Fibroblast of skin of right biceps (primary cell): ENCODE data around the gene RHBDF2.
A peak's percentile ranks its signal among the peaks of the same experiment; 100 is the strongest.

ENCODE experiments used
- DNase-seq: peaks from one replicate; pipeline ENCODE4 v3.0.0-alpha.2; 2013

Gene RHBDF2

DNA sequence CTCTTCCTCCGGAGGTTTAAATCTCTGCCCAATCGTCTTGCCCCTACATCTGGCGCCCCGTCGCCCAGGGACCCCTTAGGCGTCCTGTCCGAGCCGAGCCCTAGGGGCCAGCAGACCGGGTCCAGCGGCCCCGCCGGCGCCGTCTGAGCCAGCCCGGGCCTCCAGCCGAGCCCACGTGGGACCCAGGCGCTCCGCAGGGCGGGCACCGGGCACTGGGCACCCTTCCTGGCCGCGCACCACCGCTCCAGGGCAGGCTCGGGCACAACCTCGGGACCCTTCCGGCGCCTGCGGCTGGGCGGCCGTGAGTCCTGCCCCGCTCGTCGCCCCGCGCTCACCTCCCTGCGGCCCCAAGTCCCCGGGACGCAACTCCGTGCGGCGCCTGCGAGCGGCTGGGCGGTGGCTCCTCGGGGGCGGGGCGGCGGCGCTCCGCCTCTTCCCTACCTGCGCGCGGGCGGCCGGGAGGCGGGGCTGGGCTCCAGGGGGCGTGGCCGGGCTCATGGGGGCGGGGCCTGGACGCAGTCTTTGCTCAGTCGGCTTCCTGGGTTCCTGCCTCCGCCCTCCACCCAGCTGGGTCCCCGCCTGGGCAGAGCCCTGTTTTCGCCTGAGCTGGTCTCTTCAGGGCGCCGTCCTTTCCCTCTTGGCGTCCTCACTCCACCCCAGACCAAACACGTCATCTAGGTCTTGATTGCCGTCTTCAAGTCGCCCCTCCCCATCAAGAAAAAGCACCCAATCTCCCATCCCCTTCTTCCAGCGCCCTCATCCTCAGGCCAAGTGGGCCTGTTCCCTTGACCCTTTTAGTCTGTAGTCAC lies at the start of gene RHBDF2:
Gene RHBDF2 (minus strand): TSS at position 406 of the 809 bp plus-strand sequence. CDS start 19,899 bp downstream, outside the sequence.
- DNase-seq, result peak; percentile 65

DNA sequence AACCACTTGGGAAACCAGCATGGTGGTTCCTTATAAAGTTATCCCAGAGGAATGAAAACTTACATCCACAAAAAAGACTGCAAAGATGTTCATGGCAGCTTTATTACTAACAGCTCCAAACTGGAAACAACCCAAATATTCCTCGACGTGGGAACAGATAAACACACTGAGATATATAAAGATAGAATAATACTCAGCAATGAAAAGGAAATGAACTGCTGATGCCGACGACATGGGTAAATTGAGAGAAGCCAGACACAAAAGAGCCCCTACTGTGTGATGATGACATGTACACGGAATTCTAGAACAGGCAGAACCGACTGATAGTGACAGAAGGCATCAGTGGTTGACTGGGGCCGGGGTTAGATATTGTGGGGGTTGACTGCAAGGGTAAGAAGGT lies 48.3 kb upstream of the RHBDF2 start:
- no peak for DNase-seq

DNA sequence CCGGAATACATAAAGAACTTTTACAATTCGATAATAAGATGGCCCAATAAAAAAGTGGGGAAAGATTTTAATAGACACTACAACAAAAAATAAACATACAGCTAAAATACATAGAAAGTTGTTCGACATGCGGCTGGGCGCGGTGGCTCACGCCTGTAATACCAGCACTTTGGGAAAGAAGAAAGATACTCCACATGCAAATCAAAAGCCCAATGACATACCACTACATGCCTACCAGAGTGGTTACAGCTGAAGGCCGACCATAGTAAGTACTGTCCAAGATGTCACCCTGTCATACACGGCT lies 47.9 kb upstream of the RHBDF2 start:
- no peak for DNase-seq

GRCh38 chr17:76548378-76549214 lies 47.4 kb upstream of the RHBDF2 start:
- DNase-seq, result no peak

- DNase-seq, result no peak
Measured at GRCh38 chr17:76547642-76548202, 46.5 kb upstream of the RHBDF2 start.

GRCh38 chr17:76547183-76547641 lies 46.0 kb upstream of the RHBDF2 start:
- peak; percentile 73 for DNase-seq

GRCh38 chr17:76546556-76547182 lies 45.4 kb upstream of the RHBDF2 start:
- peak; percentile 95 for DNase-seq

DNA sequence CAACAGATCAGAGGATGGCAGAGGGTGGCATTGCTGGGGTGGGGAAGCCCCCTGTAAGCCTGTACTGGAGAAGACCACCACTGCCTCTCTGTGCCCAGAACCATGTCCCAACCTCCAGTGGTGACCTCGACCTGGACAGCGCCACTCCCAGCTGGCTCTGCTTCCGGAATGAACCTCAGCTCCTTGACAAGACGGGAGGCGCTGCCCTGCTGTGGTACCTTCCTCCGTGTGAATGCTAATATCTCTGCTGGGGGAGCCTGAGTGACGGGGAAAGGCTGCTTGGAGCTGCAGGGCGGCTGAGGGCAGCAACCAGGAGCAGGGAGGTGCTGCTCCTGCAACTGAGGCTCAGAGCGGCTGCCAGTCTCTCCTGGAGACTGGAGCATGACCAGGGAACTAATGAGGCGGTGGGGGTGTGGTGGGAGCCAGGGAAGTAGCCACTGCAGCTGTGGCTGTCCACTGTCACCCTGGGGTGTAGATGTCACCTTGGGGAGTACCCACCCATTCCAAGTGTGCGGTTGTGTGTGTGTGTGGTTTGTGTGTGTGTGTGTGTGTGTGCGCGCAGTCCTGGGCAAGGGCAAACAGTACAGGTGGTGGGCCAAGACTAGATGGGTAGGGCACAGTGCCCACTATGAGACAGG lies 44.8 kb upstream of the RHBDF2 start:
- DNase-seq, result no peak

GRCh38 chr17:76544546-76545365 lies 43.5 kb upstream of the RHBDF2 start:
- no peak for DNase-seq

DNA sequence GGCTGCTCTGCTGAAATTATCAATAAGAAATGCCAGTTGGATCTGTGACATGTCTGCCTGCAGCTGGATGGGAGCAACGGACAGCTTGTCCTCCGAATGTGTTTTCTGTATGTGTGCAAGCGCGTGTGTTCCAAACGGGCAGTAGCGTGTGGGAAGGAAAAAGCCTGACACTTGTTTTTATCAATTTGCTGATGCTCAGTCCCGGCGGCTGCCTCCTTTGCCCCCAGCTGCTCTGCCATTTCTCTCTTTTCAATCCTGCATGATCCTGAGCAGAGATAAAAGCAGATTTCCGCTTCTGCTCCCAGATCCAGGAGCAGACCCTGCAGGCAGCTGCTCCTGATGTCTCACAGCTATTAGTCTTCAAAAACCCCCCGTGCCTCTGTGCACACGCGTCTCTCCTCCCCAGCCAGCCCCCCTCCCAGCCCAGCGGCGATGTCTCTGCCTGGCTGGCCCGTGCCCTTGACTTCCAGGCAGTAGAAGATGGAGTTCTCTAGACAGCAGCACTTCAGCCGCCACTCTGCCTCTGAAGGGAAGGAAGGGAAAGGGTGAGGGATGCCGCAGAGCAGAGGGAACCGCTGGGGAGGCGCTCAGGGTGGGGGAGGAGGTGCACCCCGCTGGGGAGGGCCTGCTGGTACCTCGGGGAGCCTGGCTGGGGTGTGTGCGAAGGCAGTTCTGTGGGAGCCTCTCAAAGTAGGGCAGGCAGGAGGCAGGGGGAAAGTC lies 42.8 kb upstream of the RHBDF2 start:
- DNase-seq, result no peak

GRCh38 chr17:76543482-76543825 lies 42.2 kb upstream of the RHBDF2 start:
- no peak for DNase-seq

DNA sequence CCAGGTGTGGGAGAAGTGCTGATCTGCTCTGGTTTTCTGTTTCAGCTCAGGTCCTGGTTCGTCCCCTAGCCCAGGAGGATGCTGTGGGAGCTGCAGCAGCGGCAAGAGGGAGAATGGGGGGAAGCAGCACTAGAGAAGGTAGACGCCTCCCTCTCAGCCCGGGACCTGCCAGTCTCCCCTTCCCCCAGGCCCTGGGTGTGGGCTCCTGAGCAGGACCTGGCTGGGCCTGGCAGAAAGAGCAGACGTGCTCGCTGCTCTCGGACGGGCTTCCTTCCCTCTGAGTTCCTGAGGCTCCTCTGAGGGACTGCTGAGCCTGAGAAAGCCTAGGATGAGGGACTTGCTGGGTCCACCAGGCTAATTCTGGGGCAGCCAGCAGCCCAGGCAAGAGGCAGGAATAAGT lies 41.8 kb upstream of the RHBDF2 start:
- no peak for DNase-seq

DNA sequence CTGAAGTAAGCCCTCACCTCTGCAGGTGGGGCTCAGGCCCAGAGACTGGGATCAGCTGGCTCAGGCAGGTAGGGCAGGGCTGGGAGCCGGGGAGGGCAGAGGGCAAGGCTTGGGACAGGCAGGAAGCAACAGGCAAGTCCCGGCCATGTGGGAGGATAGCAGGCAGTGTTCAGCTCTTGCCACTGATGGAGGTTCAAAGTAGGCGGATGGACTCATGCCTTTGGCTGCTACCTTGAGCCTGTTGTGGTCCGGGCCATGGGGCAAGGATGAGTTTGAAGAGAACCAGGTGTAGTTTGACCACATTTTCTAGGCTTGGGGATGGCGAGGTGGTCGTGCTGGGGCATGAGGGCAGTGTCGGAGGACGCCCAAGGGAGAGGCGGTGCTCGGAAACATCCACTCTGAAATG lies 41.3 kb upstream of the RHBDF2 start:
- DNase-seq, result no peak

GRCh38 chr17:76541739-76542454 lies 40.7 kb upstream of the RHBDF2 start:
- DNase-seq, result no peak

DNA sequence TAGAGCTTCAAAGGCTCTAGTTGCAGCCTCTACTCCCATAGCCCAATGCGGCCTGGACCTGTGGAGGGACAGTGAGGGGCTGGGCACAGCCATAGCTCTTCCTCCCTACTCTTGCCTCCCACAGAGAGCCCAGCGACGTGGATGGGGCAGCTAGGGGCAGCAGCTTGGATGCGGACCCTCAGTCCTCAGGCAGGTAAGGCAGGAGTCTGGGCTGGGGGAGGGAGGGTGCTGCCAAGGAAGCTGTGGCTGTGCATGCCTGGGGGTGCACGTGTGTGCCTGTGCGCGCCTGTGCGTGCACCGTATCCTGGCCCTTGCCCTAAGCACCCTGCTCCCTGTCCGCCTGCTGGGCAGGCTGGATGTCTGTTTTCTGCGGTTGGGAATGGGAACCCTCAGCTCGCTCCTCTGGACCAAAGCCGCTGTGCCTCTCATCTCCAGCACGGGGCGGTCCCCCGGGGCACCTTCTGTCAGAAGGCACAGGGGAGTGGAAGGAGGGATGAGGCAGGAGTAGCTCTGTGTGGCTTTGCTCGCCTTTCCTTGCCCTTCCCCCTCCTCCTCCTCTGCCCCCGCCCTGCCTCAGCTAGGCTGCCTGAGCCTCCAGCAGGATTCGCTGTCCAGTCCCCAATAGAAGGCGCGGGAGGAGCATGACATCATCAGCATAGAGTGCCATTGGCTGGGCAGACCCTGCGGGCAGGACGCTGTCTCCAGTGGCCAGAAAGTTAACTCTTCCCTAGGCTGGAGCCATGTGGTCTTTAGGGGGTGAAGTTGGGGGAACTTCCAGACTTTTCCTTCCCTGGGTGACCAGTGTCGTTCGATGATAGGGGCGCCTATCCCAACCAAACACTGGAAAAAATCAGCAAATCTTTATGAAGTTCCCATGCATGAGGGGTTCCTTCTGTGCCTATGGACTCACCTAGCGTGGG lies 39.4 kb upstream of the RHBDF2 start:
- DNase-seq, result peak; percentile 95

DNA sequence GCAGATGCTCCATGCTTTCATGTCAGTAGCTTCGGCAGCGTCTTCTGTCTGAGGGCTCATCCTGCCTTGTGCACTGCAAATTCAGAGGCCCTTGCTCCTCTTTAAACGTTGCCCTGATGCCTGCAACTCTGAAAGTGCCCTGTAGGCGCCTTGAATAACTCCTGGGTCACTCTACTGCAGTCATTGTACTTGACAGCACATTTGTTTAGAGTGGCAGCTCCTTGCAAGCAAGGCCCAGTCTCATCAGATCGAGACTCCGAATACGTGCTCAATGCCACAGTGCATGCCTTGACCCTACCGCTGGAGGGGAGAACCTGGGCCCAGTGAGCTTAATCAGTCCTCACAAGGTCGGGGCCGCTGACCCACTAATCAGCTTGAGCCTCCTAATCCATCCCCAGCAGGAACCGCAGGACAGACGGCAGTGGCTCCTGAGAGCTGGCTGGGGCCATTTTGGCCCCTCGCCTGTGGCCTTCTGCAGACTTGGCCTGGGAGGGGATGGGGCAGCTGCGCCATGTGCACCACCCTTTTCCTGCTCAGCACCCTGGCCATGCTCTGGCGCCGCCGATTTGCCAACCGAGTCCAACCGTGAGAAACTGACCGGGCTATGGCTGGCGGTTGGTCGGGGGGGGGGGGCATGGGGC lies 38.5 kb upstream of the RHBDF2 start, which contains the start of gene PRCD:
Gene PRCD (plus strand): TSS at position 414 of the 641 bp plus-strand sequence. CDS start 98 bp downstream, at position 512.
- DNase-seq, result no peak

- no peak for DNase-seq
Measured at GRCh38 chr17:76538941-76539570, 37.8 kb upstream of the RHBDF2 start.

DNA sequence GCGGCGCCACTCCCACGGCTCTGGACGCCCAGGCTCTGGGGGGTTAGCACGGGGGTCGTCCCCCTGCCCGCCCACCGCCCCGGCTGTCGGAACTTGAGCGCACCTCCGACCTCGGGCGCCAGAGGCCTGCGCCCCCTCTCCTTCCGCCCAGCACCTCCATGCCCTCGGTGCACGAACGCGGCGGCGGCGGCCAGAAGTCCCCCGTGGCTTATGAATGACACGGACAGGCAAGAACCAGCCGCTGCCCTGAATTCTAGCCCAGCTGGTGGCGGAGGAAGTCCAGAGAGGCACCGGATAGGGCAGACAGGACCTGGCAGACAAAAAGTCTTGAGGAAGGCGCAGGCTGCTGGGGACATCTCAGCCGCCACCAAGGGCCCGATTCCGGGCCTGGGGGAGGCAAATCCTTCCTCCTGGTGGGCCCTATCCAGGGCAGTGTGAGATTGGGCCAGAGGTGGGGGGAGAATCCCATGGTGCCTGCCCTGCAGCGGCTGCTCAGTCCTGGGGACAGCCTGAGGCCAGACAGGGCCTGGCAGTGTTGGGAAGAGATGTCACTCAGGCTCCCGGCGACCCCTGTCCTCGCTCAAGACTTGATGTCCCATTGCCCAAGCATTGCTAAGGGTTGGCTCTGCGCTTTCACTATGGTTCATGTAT lies 37.2 kb upstream of the RHBDF2 start:
- DNase-seq, result no peak
